NCI-H2196 (cell line): ENCODE measurements around the gene VPS72.
"Not testable (repeated sequence)": the region's sequence is repeated elsewhere in the genome, so short reads cannot be mapped to it uniquely, and the experiment has no call there.

Experiments used
- DNase-seq: peaks from one replicate; lab custom pipeline; 2025; ENCODE audit not compliant: unreplicated experiment; lab: John Stamatoyannopoulos, UW

The VPS72 gene

DNA sequence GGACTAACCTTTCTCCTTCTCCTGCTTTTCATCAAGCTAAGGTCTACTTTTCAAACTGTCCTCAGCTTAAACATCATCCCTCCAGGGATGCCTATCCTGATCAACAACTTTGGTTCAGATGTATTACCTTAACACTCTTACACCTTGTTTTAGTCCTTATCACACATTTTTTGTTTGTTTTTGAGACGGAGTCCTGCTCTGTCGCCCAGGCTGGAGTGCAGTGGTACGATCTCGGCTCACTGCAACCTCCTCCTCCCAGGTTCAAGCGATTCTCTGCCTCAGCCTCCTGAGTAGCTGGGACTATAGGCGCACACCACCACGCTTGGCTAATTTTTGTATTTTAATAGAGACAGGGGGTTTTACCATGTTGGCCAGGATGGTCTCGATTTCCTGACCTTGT, 1.3 kb downstream of the VPS72 start:
- not testable (repeated sequence) for DNase-seq

DNA sequence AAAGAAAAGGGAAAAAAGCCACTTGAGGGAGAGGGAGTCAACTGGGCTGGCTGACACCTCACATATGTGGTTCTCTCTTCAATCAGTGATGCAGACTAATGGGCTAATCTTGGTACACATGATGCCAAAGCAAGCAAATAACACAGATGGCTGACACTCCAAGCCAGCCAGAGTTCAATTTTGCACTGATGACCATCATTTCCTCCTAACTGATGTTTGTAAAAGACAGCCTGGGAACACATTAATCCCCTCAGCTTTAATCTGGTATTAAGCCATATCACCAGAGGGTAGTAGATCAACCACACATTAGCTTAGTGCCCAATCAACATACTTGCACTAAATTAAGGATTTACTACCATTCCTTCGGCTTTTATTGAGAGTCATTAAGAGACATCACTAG, 2.8 kb downstream of the VPS72 start:
- no peak for DNase-seq

DNA sequence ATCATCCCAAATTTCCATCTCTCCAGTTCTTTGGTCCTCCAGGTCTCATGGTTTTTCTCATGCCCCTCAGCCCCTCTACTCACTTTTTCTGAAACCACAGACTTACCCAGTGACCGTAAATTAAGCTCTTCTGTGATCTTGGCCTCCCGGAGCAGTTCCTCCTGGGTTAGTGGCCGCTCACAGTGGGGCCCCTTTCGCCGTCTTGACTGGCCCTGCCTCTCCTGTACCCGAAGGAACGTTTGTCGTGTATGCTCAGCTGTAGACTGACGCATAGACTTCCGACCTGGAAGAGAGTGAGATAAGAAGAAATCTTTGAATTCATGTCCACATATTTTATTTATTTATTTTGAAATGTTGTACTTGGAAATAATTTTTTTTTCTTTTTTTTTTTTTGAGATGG, 5.8 kb downstream of the VPS72 start:
- no peak for DNase-seq

- DNase-seq, result no peak
These were observed 13.4 kb downstream of the VPS72 start for GRCh38 chr1:151176514-151177045.

DNA sequence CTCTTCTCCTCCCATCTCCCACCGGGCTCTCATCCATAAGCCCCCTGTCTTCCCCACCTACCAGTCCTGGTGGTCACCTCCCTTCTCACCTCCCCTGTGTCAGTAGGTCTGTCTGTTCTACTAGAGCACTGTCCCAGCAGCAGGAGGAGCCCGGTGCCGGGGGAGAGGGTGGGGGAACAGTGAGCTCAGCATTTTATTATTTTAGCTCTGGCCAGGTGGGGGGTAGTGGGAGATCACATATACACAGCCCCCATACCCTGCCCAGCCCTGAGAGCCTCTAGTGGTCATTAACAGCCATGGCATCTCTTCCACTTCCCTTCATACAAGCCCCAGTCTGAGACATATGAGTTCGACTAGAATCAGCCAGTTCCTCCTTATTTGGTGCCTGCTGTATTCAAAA, 14.1 kb downstream of the VPS72 start, which contains the start of gene TMOD4:
Gene TMOD4, minus strand, starts transcription at position 119 of the 400 bp plus-strand sequence. CDS start 1,106 bp downstream, outside the sequence.
- DNase-seq, result peak; percentile 11

- DNase-seq, result no peak
These were observed 14.8 kb downstream of the VPS72 start for GRCh38 chr1:151175041-151175741.

DNA sequence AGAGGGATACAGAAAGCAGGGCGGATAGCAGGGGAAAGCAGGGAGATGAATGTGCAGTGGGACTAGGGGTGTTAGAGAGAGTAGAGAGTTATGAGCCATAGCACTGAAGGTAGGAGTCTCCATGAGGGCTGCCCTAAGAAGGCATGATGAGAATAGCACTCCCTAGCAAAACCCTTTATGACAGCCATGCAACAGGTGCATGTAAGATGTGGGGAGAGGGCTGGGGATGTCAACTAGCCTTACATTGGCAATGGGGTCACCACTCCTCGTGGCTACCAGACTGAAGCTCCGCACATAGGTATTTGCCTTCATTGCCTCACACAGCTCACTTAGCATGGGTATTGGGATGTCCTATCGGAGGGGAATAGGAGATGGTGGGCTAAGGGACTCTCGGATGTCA, 18.8 kb downstream of the VPS72 start:
- no peak for DNase-seq

DNA sequence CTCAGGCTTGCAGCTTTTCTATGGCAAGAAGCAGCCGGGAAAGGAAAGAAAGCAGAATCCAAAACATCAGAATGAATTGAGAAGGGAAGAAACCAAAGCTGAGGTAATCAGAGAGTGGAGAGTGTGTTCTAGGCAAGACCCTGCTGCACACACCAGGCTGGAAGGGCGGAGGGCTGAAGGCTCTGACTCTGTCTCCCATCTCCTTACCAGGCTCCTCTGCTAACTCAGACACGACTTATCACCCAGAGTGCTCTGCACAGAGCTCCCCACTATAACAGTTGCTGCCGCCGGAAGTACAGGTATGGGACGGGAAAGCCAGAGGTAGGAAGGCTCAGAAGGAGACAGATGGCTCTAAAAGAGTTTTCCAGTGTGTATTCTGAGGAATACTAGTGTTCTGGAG, 22.9 kb downstream of the VPS72 start:
- DNase-seq, result no peak

GRCh38 chr1:151166505-151166956, 23.5 kb downstream of the VPS72 start:
- no peak for DNase-seq

- DNase-seq, result peak; percentile 98
These were observed 24.1 kb downstream of the VPS72 start, which contains the start of the genes LYSMD1 and SCNM1 for GRCh38 chr1:151165738-151166504. LYSMD1 (minus strand) TSS chr1:151165902; CDS start chr1:151165258, 644 bp downstream. SCNM1 (plus strand) TSS chr1:151166144; CDS start chr1:151166153, 9 bp downstream.

GRCh38 chr1:151165281-151165737, 24.7 kb downstream of the VPS72 start:
- DNase-seq, result no peak

GRCh38 chr1:151164732-151165280, 25.2 kb downstream of the VPS72 start:
- DNase-seq, result no peak

DNA sequence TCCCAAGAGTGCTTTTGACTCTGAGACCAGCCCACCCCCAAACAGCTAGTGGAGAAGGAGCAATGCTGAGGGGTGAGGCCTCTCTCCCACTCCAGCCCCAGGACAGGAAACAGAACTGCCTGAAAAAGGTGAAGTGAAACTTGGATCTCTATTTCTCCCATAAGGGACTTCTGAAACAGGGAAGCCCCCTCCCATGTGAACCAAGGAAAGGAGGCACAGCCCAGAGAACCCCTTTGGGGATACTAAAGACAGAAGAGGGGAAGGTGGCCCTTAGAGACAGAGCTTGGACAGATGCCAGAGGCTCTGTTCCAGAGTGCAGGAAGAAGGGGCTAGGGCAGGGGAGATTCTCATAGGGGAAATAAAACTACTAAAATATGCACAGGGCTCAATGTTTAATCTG, 30.6 kb downstream of the VPS72 start:
- no peak for DNase-seq

DNA sequence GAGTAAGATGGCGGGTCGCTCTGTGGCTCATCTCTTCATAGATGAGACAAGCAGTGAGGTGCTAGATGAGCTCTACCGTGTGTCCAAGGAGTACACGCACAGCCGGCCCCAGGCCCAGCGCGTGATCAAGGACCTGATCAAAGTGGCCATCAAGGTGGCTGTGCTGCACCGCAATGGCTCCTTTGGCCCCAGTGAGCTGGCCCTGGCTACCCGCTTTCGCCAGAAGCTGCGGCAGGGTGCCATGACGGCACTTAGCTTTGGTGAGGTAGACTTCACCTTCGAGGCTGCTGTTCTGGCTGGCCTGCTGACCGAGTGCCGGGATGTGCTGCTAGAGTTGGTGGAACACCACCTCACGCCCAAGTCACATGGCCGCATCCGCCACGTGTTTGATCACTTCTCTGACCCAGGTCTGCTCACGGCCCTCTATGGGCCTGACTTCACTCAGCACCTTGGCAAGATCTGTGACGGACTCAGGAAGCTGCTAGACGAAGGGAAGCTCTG, 31.2 kb downstream of the VPS72 start:
- DNase-seq, result no peak

- DNase-seq, result no peak
These were observed 31.7 kb downstream of the VPS72 start for GRCh38 chr1:151158326-151158725.

DNA sequence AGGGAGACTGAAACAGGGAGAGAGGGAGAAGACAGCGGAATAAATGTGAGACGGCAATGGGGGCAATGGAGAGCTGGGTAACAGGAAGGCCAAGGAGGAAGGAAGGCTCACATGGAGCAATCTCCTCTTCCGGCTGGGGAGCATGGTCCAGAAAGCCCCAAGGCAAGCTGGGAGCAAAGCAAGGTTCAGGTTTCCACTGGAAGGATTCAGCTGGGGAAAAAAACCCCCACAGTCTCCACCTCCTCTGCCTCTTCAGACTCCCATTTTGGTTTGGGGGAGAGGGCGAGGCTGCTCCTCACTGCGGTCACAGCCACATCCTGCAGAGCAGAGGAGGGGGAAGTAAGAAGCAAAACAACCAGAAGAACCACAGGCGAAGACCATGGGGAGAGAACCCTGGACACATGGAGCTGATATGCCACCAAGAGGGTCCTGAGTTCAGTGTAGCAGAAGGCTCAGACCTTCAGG, 32.9 kb downstream of the VPS72 start:
- DNase-seq, result no peak

- DNase-seq, result no peak
These were observed 33.5 kb downstream of the VPS72 start, which contains the start of gene TNFAIP8L2 for GRCh38 chr1:151156515-151156819. TNFAIP8L2 (plus strand) TSS chr1:151156649; CDS start chr1:151158698, 2,049 bp downstream.

GRCh38 chr1:151147665-151148064, 42.3 kb downstream of the VPS72 start:
- DNase-seq, result no peak

DNA sequence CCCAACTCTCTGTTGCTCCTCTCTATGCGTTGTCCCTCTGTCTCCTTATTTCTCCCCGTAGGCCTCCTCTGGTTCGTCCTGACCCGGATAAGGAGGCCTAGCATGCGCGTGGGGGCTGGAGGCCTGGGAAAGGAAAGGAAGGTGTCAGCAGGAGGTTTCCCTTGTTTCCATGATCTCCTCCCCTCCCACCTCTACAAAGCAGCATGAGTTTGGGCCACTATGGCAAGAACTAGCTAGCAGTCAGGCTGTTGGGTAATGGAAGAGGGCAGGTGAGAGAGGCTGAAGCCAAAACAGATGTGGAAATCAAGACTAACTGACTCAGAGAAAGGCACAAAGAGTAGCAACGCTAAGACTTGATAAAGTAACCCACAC, 42.9 kb downstream of the VPS72 start:
- no peak for DNase-seq

DNA sequence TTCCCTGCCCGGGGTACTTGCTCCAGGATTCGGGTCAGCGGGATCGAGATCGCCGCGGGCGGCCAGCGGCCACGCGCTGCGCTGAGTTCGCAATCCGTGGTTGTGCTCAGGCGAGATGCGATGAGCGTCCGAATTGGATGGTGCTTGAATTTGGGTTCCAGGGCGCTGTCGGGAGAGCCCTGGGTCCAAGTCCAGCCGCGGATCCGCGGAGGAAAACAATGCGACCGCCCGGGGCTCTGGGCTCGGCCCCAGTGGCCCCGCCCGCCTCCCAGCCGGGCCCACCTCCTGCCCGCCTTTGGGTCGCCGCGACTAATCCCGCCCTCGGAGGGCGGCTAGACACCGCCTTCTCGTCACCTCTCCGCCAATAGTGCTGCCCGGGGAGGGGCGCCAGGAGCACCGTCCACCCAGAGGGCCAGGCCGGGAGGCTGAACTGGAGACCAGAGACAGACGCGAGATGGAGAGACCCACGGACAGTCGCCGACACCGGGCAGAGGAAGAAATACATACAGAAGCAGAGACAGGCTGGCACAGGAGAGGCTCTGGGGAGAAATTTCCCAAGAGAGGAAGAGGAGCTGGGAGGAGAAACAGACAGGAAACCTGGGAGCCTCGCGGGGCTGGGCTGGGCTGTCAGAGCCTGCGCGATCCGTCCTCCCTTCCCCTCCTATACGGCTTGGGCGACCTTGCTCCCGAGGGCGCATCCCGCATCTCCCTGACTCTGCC, 43.4 kb downstream of the VPS72 start, which contains the start of gene SEMA6C:
Gene SEMA6C, minus strand, starts transcription at position 220 of the 720 bp plus-strand sequence. CDS start 4,010 bp downstream, outside the sequence.
- peak; percentile 92 for DNase-seq

- no peak for DNase-seq
These were observed 44.0 kb downstream of the VPS72 start for GRCh38 chr1:151146072-151146411.
